HG03097 (cell line): ENCODE measurements around the gene PLVAP.

ENCODE experiments used
- ATAC-seq: cut with Tn5 transposase; IDR thresholded peaks from one replicate; pipeline ENCODE4 v1.9.1; 2021; ENCODE audit not compliant: unreplicated experiment, low FRiP score

PLVAP gene

GRCh38 chr19:17359905-17360800, 17.0 kb downstream of the PLVAP start:
- ATAC-seq = no peak

- no peak for ATAC-seq
Observed at GRCh38 chr19:17358395-17358794, 18.7 kb downstream of the PLVAP start.

DNA sequence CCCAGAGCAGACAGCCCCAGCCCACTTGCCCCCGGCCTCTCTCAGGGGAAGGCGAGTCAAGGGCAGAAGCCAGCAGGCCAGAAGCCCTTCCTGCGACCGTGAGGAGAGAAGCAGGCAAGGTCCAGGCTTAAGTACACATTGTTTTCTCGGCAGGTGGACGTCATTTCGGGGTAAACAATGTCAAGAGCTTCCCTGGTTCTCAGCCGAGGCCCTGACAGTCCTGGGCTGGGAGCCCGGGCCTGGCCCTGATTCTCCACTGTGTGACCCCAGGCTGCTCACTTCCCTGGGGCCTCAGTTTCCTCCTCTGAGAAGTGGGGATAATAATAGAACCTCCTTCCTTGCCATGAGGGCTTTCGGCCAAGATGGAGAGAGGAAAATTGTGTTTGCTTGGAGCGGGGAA, 19.4 kb downstream of the PLVAP start:
- ATAC-seq = no peak

DNA sequence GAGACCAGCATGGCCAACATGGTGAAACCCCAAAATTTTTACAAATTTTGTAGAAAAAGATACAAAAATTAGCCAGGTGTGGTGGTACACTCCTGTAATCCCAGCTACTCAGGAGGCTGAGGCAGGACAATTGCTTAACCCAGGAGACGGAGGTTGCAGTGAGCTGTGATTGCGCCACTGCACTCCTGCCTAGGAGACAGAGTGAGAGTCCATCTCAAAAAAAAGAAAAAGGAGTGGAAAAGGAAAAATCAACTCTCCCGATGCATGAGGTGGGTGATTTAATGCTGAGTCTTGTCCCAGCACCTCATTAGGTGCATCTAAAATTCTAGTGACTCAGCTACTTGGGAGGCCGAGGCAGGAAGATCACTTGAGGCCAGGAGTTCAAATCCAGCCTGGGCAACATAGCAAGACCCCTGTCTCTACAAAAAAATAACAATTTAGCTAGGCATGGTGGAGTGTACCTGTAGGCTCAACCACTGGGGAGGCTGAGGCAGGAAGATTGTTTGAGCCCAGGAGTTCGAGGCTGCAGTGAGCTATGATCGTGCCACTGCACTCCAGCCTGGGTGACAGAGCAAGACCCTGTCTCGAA, 20.0 kb downstream of the PLVAP start:
- ATAC-seq = no peak

DNA sequence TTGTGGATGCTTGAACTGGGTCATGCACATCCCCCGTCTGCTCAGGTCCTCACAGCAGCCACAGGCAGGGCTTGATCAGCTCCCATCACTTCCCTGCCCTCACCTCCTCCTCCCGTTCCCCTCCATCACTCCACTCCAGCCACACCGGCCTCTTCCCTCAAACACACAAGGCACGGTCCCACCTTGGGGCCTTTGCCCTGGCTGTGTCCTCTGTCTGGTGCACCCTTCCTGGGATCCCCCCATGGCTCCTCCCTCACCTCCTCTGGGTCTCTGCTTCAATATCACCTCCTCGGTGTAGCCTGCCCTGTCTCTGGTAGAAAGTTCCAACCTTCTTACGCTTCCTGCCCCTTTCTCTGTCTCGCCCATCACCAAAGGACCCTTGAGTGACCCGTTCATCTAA, 23.8 kb downstream of the PLVAP start:
- ATAC-seq = no peak

- no peak for ATAC-seq
Observed at GRCh38 chr19:17352608-17353280, 24.4 kb downstream of the PLVAP start.

- no peak for ATAC-seq
Observed at GRCh38 chr19:17351815-17352435, 25.2 kb downstream of the PLVAP start.

DNA sequence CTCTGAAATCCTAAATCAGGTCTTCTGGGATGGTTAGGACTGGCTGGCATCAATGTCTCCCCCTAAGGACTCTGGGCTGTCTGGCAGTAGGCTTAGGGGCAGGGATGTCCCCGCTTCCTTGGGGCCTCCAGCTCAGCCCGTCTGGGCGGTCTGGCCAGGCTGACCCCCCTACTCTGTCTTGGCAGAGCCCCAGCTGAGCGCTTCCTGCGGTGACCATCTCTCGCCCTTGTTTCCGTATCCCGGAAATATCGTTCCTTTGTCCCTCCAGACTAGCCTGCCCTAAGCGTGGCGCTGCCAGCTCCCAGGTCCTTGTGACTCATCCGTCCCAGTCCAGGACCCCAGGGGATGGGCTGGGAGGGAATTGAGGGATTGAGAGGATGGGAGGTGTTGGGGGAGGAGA, 28.4 kb downstream of the PLVAP start:
- ATAC-seq = no peak

DNA sequence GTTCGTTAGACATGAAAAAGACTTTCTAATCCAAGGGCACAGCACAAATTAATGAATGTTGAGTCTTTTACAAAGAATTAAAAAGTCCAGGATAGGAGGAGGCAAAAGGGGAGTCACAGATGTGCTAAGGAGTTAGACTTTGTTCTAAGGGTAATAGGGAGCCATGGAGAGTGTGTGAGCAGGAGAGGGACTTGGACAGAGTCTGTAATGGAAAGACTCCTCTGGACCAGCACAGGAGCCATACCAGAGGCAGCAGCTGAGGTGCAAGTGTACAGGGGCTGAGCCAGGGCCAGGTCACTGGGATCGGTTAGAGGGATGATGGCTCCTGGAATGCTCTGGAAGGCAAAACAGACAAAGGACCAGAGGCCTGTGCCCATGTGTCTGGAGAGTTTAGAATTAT, 29.3 kb downstream of the PLVAP start:
- ATAC-seq = no peak

GRCh38 chr19:17347361-17347760, 29.8 kb downstream of the PLVAP start:
- no peak for ATAC-seq

GRCh38 chr19:17346109-17346671, 31.0 kb downstream of the PLVAP start:
- ATAC-seq = no peak

GRCh38 chr19:17341845-17342244, 35.3 kb downstream of the PLVAP start:
- ATAC-seq = no peak

- ATAC-seq = no peak
Observed at GRCh38 chr19:17341386-17341785, 35.8 kb downstream of the PLVAP start.

- no peak for ATAC-seq
Observed at GRCh38 chr19:17340871-17341357, 36.2 kb downstream of the PLVAP start.

DNA sequence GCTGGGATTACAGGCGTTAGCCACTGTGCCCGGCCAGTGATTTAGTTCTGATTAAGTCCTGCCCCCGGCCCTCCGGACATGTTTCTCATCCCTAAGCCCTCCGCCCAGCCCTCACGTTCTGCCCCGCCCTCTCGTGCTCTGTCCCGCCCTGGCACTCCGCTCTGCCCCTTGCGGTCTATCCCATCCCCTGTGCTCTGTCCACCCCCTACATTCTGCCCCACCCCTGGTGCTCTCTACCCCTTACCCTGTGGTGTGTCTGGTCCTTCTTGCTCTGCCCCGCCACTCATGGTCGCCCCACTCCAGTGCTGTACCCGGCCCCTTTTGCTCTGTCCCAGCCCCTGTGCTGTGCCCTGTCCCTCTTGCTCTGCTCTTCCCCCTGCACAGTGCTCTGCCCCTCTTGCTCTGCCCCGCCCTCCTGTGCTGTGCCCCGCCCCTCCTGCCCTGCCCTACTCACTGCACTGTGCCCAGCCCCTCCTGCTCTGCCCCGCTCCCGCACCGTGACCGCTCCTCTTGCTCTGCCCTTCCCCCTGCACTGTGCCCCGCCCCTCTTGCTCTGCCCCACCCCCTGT, 36.8 kb downstream of the PLVAP start:
- ATAC-seq = no peak

- ATAC-seq = no peak
Observed at GRCh38 chr19:17339088-17339741, 37.9 kb downstream of the PLVAP start.

DNA sequence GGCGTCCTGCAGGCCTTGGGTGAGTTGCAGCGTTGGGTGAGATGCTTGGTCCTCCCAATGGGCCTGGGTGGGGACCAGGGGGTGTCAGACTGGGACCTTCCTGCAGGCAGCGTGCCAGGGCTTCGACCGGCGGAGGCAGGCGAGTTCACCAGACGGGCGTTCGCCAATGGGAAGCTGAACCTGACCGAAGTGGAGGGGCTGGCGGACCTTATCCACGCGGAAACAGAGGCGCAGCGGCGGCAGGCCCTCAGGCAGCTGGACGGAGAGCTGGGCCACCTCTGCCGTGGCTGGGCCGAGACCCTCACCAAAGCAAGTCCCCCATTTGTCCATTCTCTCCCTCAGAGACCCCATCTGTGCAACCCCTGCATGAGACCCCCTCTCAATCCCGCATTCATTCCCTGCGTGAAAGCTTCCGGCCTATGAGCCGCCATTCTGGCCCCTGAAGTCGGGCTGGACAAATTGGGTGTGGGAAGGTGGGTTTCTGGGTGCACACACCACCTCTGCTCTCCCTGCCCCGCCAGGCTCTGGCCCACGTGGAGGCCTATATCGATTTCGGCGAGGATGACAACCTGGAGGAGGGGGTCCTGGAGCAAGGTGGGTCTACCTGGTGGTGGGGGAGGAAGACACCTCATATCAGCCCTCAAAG, 38.6 kb downstream of the PLVAP start:
- ATAC-seq = no peak

DNA sequence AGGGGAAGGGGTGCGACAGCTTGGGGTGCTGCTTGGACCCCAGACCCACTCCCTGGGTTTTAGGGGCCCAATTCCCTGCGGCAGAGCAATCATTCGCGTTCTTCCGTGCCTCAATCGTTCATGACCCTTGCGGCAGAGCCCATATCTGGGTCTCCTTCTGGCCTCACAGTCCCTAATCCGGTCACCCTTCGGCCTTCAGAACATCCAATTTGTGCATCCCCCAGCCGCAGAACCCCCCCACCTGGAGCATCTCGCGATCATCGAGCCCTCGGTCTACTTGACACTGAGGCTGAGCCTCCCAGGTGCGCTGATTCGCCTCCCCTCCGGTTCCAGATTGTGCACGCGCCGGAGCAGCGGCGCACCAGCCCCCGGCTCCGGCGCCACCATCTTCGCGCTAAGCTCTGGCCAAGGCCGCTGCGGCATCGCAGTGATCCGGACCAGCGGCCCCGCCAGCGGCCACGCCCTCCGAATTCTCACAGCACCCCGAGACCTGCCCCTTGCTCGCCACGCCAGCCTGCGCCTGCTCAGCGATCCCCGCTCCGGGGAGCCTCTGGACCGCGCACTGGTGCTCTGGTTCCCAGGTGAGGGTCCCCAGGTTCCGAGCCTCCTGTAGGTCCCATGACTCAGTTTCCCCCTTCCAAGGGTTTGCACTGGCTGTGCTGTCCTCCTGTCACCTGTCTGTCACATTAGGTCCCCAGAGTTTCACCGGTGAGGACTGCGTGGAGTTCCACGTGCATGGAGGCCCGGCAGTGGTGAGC, 39.3 kb downstream of the PLVAP start:
- ATAC-seq = no peak
